NB4 (cell line): ENCODE results near the gene OR10G7.

Experiments
- CTCF ChIP-seq: IDR thresholded peaks from one replicate; pipeline ENCODE4 v1.5.1; 2012; ENCODE audit warnings: low read depth, low read length
- MAX ChIP-seq: IDR thresholded peaks from 2 replicates; pipeline ENCODE4 v1.6.1; 2011; ENCODE audit warnings: low read depth, low read length
- POLR2A ChIP-seq: IDR thresholded peaks from 2 replicates; pipeline ENCODE4 v1.6.1; 2011; ENCODE audit warnings: mild to moderate bottlenecking; ENCODE audit not compliant: insufficient read length; ENCODE audit errors: extremely low read depth

- TF ChIP-seq CTCF (no peak), MAX (no peak), POLR2A (no peak)
These were observed 45.1 kb upstream of the OR10G7 start for GRCh38 chr11:124085997-124086846.
